GM18526 (cell line): Measurements from ENCODE around the gene ZNF407.

Experiments
- POLR2A ChIP-seq: IDR thresholded peaks from 3 replicates; pipeline ENCODE4 v1.6.1; 2011; ENCODE audit not compliant: insufficient read length; ENCODE audit errors: extremely low read depth

The ZNF407 gene

DNA sequence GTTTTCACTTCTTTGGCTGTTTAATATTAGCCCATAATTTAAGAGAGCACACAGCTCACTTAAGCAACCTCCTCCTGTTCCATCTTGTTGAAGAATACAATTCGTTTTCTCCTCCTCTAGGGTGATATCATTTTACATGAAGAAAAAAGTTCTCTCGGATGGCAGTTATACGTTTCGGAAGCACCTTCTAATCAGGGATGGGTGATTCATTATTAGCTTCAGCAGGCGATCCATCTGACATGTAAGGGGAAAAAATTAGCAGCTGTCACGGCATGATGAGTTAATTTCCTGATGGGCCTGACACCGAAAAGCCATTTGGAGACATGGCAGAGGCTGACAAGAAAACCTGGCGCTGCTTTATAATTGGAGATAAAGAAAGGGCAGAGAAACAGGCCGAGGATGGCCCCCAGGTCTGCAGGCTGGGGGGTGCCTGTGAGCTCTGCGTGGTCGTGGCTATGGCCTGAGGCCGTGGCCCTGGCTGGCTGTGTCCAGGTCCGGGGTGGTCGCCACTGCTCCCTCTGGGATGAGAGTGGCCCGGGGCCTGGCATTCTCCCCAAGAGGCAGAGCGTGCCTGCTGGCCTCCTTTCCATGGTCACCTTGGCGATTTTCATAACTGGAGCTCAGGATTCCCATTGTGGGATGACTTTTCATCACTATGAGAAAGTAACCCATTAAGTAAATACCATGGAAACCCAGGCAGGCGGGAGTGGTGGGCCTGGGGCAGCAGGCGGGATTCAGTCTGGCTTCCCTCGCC is 471.2 kb downstream of the ZNF407 start:
- TF ChIP-seq POLR2A, result no peak

DNA sequence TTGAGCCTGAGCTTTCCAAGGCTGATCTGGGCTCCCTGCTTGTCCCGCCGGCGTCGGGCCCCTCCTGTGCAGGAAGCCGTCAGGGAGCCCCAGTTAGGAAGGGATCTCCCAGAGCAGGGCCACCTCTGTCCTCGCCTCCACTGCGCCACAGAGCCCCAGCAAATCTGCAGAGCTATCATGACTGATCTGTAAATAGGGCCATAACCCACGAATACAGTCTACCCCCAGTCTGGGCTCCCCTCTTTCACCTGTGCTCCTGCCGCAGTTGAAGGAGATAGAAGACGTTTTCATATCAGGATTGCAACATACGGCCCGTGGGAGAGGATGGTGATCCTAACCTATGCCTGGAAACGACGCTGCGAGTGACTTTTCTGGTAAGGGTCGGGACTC is 472.6 kb downstream of the ZNF407 start:
- no peak for TF ChIP-seq POLR2A

- TF ChIP-seq POLR2A, result no peak
These were observed 473.2 kb downstream of the ZNF407 start for GRCh38 chr18:75070625-75071483.

DNA sequence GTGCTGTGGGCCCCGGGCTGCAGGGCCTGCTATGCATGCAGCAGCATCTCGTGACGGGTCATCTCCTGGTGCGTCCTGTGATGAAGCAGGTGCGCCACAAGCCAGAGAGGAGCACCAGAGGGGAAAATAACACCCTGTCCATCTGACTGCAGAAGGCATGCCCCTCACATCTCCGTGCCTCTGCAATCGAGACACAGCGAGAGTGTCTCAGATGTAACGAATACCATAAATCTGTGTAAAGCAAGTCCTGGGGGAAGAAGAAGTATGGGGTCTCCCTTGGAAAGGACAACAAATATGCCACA is 473.8 kb downstream of the ZNF407 start:
- TF ChIP-seq POLR2A, result no peak

DNA sequence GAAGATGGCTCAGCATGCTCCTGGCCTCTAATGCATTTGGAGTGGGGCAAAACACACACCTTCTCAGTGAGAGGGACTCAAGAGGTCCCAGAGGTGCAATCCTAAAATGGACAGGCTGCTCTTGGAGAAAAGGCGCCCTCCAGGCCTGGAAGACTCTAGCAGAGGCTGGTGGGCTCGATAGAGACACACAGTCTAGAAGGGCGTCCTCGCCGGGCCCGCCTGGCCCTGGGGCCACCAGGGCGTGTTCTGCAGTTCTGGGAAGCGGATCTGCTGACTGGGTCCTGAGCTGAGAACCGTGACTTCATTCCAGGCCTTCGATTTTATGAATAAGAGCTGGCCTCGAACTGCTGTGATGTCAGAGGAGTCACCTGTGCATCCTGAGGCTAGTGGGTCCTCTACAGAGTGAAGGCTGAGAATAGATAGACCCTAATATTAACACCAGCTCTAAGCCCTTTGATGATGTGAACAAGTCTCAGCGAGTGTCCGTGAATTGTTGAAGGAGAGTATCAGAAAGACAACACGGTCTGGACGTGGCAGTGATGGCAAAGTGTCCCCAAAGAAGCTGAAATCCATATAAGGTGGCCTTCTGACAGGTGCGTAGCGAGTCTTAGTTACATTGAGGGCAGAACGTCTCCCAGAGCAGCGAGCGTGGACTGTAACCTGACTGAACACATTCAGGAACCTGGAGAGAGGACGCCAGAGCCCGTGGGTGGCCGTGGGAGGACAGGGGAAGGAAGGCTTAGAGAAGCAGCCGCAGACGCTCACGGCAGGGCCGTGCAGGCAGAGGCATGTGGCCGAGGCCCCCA is 474.4 kb downstream of the ZNF407 start:
- TF ChIP-seq POLR2A, result no peak

GRCh38 chr18:75072672-75073371 is 475.2 kb downstream of the ZNF407 start:
- TF ChIP-seq POLR2A, result no peak

DNA sequence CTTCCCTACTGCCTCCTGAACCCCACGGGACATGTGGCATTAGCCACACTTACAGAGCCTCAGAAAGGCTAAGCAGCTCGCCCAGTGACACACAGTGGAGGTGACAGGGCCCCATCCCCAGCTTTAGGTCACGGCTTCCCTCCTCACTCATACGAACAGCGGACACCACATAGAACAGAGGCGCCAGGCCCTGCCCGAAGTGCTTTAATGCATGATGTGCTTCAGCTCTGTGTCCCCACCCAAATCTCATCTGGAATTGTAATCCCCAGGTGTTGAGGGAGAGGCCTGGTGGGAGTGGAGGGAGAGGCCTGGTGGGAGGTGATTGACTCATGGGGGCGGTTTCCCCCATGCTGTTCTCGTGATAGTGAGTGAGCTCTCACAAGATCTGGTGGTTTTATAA is 476.0 kb downstream of the ZNF407 start:
- no peak for TF ChIP-seq POLR2A

DNA sequence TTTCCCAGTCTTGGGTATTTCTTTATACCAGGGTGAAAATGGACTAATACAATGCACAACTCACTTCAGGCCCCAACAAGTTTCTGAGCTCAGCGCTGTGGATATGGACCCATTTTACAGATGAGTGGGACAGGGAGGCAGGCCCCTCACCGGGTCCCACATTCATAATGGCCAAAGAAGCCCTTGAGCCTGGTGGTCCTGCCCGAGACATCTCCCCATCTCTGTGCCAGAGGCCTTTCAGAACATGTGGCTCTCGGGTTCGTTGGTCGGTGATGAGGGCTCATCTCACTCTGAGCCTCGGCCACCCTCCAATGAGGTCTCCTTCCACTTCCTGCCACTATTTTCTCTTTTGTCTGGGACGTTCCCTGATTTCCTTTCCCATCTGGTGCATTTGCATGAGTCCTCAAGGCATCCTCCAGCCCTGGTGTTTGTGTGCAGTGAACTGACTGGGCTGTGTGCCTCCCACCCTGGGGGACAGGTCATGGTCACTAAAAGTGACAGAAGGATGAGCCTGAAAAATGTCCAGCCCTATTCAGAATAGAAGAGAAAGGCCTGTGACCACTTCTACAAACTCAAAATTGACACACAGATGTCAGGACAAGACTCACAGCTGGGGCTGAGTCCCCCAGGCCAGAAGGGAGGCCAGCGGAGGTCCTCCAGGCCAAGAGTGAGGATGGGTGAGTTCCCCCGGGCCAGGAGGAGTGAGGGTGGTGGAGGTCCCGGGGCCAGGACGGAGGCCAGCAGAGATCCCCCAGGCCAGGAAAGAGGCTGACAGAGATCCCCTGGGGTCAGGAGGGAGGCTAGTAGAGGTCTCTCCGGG is 476.7 kb downstream of the ZNF407 start:
- no peak for TF ChIP-seq POLR2A

- TF ChIP-seq POLR2A, result no peak
These were observed 477.3 kb downstream of the ZNF407 start for GRCh38 chr18:75075016-75075305.

GRCh38 chr18:75075429-75075841 is 477.8 kb downstream of the ZNF407 start:
- TF ChIP-seq POLR2A, result no peak

DNA sequence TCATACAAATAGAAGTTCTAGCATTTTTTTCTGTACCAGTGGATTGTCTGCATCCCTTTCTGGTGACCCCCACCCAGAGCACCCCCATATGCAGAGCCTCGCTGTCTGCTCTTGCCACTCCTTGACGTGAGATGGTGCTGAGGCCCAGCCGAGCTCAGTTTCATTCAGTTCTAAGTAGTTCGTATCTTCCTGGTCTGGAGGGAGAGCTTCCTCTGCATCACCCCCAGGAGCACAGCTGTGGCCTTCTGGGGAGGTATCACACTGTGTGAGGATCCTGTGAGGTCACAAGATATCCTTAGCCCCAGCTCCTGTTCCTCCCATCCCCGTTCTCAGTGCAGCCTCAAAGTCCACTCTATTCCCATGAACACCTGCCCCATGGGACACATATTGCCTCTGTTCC is 478.6 kb downstream of the ZNF407 start:
- TF ChIP-seq POLR2A, result no peak

DNA sequence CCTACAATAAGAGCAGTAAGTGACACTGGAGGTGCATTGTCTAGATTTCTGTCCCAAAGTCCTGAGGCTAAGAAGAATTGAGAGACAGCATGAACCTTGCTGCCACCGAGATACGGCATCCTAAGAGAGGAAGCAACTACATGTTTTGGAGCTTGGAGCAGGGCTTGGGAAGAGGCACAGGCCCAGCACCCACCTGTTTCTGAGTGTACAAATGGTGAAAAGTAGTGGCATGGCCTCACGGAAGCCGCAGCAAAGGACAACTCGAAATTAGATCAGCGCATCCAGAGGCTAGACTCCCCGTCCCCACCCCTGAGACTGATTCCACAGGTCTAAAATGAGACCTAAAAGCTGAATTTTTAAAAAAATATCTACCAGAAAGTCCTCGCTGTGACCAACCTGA is 483.8 kb downstream of the ZNF407 start:
- TF ChIP-seq POLR2A, result no peak

- TF ChIP-seq POLR2A, result no peak
These were observed 485.5 kb downstream of the ZNF407 start for GRCh38 chr18:75083131-75083530.

DNA sequence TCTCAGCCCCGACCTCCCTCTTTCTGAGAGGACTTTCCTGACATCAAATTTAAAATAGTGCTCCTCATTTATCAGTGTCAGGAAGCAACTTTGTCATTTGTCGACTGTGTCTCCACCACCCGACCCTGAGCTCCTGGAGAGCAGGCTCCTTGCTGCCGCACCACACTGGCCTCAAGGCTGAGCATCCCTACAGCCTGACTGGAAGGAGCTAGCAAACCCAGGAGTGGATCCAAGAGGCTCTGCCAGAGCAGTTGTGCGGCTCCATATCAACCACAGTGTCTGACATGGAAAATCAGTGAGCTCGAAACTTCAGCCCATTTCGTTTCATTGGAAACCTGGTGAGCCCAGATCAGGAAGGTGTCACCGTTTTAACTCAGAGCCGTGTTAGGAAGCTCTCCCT is 486.1 kb downstream of the ZNF407 start:
- no peak for TF ChIP-seq POLR2A

- TF ChIP-seq POLR2A, result no peak
These were observed 488.9 kb downstream of the ZNF407 start for GRCh38 chr18:75086494-75087034.
